Lower leg skin (tissue), 3 donors: ENCODE results near the gene FAM107B.

Experiments
- POLR2A ChIP-seq, 2 donors: fragments of 450-650 bp; IDR thresholded peaks; one replicate each; pipeline ENCODE4 v1.6.1; 2016 to 2017; ENCODE audit warnings: antibody characterized with exemption in 2 of 2, mild to moderate bottlenecking in 1 of 2, moderate library complexity in 1 of 2
- TF ChIP-seq, protein P1 (sequence below), 3 donors: fragments of 450-650 bp; IDR thresholded peaks; one replicate each; pipeline ENCODE4 v1.5.1; 2016; ENCODE audit warnings: antibody characterized with exemption in 3 of 3, mild to moderate bottlenecking in 3 of 3, moderate library complexity in 2 of 3

- TF ChIP-seq POLR2A (IDR thresholded peaks at IDR 0.05): no peak
- TF ChIP-seq, protein P1, sequence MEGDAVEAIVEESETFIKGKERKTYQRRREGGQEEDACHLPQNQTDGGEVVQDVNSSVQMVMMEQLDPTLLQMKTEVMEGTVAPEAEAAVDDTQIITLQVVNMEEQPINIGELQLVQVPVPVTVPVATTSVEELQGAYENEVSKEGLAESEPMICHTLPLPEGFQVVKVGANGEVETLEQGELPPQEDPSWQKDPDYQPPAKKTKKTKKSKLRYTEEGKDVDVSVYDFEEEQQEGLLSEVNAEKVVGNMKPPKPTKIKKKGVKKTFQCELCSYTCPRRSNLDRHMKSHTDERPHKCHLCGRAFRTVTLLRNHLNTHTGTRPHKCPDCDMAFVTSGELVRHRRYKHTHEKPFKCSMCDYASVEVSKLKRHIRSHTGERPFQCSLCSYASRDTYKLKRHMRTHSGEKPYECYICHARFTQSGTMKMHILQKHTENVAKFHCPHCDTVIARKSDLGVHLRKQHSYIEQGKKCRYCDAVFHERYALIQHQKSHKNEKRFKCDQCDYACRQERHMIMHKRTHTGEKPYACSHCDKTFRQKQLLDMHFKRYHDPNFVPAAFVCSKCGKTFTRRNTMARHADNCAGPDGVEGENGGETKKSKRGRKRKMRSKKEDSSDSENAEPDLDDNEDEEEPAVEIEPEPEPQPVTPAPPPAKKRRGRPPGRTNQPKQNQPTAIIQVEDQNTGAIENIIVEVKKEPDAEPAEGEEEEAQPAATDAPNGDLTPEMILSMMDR (IDR thresholded peaks at IDR 0.05): no peak
Measured at GRCh38 chr10:14820010-14820774, 45.5 kb upstream of the FAM107B start.
